ENCODE results near the gene EPHB1. TPM values are rescaled to one million over a fixed set of nuclear protein-coding genes. Genes with fewer than 3 reads are reported as not detected.

Gene EPHB1
- polyA plus RNA-seq, 3 donors: 0.06 to 0.55 TPM; not detected in 1

DNA sequence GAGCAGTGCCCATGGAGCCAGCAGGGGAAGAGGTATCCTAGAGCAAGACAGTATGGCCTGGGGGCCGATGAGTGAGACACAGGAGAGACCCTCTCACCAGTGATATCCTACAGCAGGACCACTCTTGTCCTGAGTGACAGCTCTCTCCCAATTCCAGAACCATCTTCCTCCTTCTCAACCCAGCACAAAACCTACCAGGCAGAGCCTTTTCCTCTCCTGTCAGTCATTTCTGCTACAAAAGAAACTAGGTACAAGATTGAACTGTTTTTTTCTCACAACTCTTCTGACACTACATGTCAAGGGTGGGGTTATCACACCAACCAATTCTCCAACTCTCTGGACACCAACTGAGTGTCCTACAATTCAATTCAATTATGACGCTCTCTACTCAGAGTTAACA lies 506.6 kb downstream of the EPHB1 start:
- no peak overlapping the region for H3K27ac Mint-ChIP-seq
- Histone ChIP-seq H3K27me3 (ENCODE audit: control insufficient read depth in 2 of 2, insufficient read depth in 2 of 2, low read length in 2 of 2) (no peaks in the 10 kb centered on the region), H3K27ac (ENCODE audit: low read depth in 1 of 2, low read length in 2 of 2) (no peak overlapping the region), H2AFZ (ENCODE audit: insufficient read depth, low read depth, low read length, poor library complexity, severe bottlenecking) (no peak overlapping the region), H3K4me1 (ENCODE audit: control insufficient read depth in 1 of 2, insufficient read depth in 2 of 2, low read length in 2 of 2) (no peaks in the 10 kb centered on the region), H3K9me3 (replicated peaks in 1 of 2; ENCODE audit: control insufficient read depth in 1 of 2, insufficient read depth in 1 of 2, low read length in 2 of 2) (peaks cover 8 to 20% of the 10 kb centered on the region in 2 donors), H4K20me1 (ENCODE audit: insufficient read depth, low read length) (no peaks in the 10 kb centered on the region), H3K79me2 (ENCODE audit: insufficient read depth, low read length) (no peaks in the 10 kb centered on the region), H3K36me3 (replicated peaks in 1 of 2; ENCODE audit: control insufficient read depth in 1 of 2, insufficient read depth in 2 of 2, low read length in 2 of 2) (no peaks in the 10 kb centered on the region), H3K9ac (ENCODE audit: insufficient read depth, low read length, poor library complexity, severe bottlenecking) (no peak overlapping the region), H3K4me3 (replicated peaks in 1 of 3; ENCODE audit: low read depth in 2 of 3, low read length in 3 of 3) (no peak overlapping the region), H3K4me2 (replicated peaks; ENCODE audit: extremely low read depth, low read length, poor library complexity, severe bottlenecking) (no peak overlapping the region)
- peaks cover 2 to 4% (median 2%) of the 10 kb centered on the region in 3 donors for H3K27me3 Mint-ChIP-seq (ENCODE audit: low read depth in 3 of 3)
- 100% methylated on average over 1 of the region's 2 CpGs for WGBS (ENCODE audit: insufficient coverage)
- H3K9me3 Mint-ChIP-seq: peaks cover 3 to 13% (median 9%) of the 10 kb centered on the region in 7 donors
- H3K4me1 Mint-ChIP-seq: no peaks in the 10 kb centered on the region
- H3K4me3 Mint-ChIP-seq: no peak overlapping the region
- H3K36me3 Mint-ChIP-seq: no peaks in the 10 kb centered on the region
- intact Hi-C loops (cut with micrococcal nuclease): no loop called here
- TF ChIP-seq, protein P1, sequence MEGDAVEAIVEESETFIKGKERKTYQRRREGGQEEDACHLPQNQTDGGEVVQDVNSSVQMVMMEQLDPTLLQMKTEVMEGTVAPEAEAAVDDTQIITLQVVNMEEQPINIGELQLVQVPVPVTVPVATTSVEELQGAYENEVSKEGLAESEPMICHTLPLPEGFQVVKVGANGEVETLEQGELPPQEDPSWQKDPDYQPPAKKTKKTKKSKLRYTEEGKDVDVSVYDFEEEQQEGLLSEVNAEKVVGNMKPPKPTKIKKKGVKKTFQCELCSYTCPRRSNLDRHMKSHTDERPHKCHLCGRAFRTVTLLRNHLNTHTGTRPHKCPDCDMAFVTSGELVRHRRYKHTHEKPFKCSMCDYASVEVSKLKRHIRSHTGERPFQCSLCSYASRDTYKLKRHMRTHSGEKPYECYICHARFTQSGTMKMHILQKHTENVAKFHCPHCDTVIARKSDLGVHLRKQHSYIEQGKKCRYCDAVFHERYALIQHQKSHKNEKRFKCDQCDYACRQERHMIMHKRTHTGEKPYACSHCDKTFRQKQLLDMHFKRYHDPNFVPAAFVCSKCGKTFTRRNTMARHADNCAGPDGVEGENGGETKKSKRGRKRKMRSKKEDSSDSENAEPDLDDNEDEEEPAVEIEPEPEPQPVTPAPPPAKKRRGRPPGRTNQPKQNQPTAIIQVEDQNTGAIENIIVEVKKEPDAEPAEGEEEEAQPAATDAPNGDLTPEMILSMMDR (IDR thresholded peaks at IDR 0.05): no peak
- no peak for DNase-seq

DNA sequence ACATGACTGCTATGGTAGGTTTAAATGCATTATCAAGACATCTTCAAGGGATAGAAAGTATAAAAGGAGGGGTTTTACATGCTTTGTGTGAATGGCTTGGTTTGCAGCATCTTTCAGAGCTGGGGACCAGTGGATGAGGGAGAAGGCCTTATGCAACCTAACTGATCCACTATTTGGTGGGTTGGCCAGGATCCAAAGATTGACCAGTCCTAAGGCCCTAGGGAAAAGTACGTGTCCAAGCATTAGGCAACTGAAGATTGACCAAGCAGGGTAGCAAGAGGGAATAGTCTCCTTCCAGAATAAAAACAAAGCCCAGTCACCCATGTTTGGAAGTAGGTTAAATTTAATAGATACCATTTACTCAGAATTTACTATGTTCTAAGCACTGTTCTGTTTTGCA lies 509.3 kb downstream of the EPHB1 start:
- Histone ChIP-seq H3K9ac (ENCODE audit: insufficient read depth, low read length, poor library complexity, severe bottlenecking) (no peak overlapping the region), H3K36me3 (replicated peaks in 1 of 2; ENCODE audit: control insufficient read depth in 1 of 2, insufficient read depth in 2 of 2, low read length in 2 of 2) (no peaks in the 10 kb centered on the region), H3K9me3 (replicated peaks in 1 of 2; ENCODE audit: control insufficient read depth in 1 of 2, insufficient read depth in 1 of 2, low read length in 2 of 2) (peaks cover 8 to 24% of the 10 kb centered on the region in 2 donors), H3K4me1 (ENCODE audit: control insufficient read depth in 1 of 2, insufficient read depth in 2 of 2, low read length in 2 of 2) (no peaks in the 10 kb centered on the region), H3K79me2 (ENCODE audit: insufficient read depth, low read length) (no peaks in the 10 kb centered on the region), H3K27ac (ENCODE audit: low read depth in 1 of 2, low read length in 2 of 2) (no peak overlapping the region), H3K4me3 (replicated peaks in 1 of 3; ENCODE audit: low read depth in 2 of 3, low read length in 3 of 3) (no peak overlapping the region), H3K4me2 (replicated peaks; ENCODE audit: extremely low read depth, low read length, poor library complexity, severe bottlenecking) (no peak overlapping the region), H3K27me3 (ENCODE audit: control insufficient read depth in 2 of 2, insufficient read depth in 2 of 2, low read length in 2 of 2) (no peaks in the 10 kb centered on the region), H4K20me1 (ENCODE audit: insufficient read depth, low read length) (no peaks in the 10 kb centered on the region), H2AFZ (ENCODE audit: insufficient read depth, low read depth, low read length, poor library complexity, severe bottlenecking) (no peak overlapping the region)
- Mint-ChIP-seq H3K4me1 (no peaks in the 10 kb centered on the region), H3K27ac (no peak overlapping the region), H3K9me3 (peaks cover 3 to 14% (median 12%) of the 10 kb centered on the region in 7 donors), H3K36me3 (no peaks in the 10 kb centered on the region), H3K27me3 (ENCODE audit: low read depth in 3 of 3) (peaks cover 2 to 4% (median 2%) of the 10 kb centered on the region in 3 donors), H3K4me3 (no peak overlapping the region)
- no peak for DNase-seq
- WGBS (ENCODE audit: insufficient coverage): no CpG with 5 or more reads among the region's 1 CpG
- intact Hi-C loops (cut with micrococcal nuclease): no loop called here
- TF ChIP-seq, protein P1 (IDR thresholded peaks at IDR 0.05): no peak

Small RNA genes within 50 kb of the gene (small RNA-seq; reads per million reads assigned to genes)
- gene RNA5SP141 (ENCODE audit: insufficient read length, low read depth) (not detected), gene RNU6-1174P (ENCODE audit: insufficient read length, low read depth) (not detected)

Other genes with a start within 250 kb of the EPHB1 start
- gene KY, start 144.2 kb upstream of the EPHB1 start, polyA plus RNA-seq: under 1 TPM in 2 of 3 donors, not detected in 1; 0.03 to 0.09 TPM